HepG2 (cell line): ENCODE results near the gene GPAT3. TPM values are rescaled to one million over a fixed set of nuclear protein-coding genes. Genes with fewer than 3 reads are reported as not detected.

Source experiments
- ATAC-seq: fragments of 200-7000 bp; cut with Tn5 transposase; 3 replicates; pipeline ENCODE4 v1.9.1; 2020; ENCODE audit warnings: mild to moderate bottlenecking, moderate library complexity
- BruUV-seq: library from RNA; stranded (reverse); fragments of 400-500 nt; replicated peaks from 2 replicates; lab custom pipeline; 2021; lab: Mats Ljungman, UMichigan
- CTCF ChIA-PET: fragments of 300-600 bp; formaldehyde crosslinking; extraction: SDS; loops from one replicate; lab custom pipeline; 2021; ENCODE audit warnings: low total read pairs, inconsistent platforms, low intra/inter-chr PET ratio; lab: Yijun Ruan, JAX
- POLR2A ChIA-PET: fragments of 350-600 bp; sonication (Branson Sonifier 250); formaldehyde crosslinking; loops from one replicate; lab custom pipeline; 2020; ENCODE audit warnings: antibody characterized with exemption, inconsistent platforms; lab: Yijun Ruan, JAX
- DNase-seq: peaks from one replicate; pipeline ENCODE4 v3.0.0-alpha.2; 2015; ENCODE audit warnings: low spot score
- FAIRE-seq: peaks from 3 replicates; lab custom pipeline; 2011; peaks lifted over from hg19 to GRCh38; lab: Jason Lieb, UNC
- H2AFZ ChIP-seq: one replicate; pipeline ENCODE4 v1.6.1; 2011; ENCODE audit warnings: low read length, inconsistent platforms
- H3K27ac ChIP-seq: fragments of 300-600 bp; 3 replicates; pipeline ENCODE4 v1.8.0; 2011; ENCODE audit warnings: mixed run types, mild to moderate bottlenecking, mixed read lengths, low read length, inconsistent platforms; ENCODE audit not compliant: insufficient read depth; ENCODE audit errors: extremely low read length
- H3K27me3 ChIP-seq, 2 experiments: fragments of 200-600 bp in 1 of 2; 2 replicates in 1 of 2; 3 replicates in 1 of 2; pipeline versions ENCODE4 v1.6.0 to v1.8.0; 2011; ENCODE audit warnings: low read length in 2 of 2, mild to moderate bottlenecking in 2 of 2, moderate library complexity in 2 of 2, inconsistent platforms in 1 of 2; ENCODE audit not compliant: insufficient read depth in 2 of 2, control insufficient read depth in 1 of 2
- H3K36me3 ChIP-seq, 2 experiments: fragments of 200-600 bp in 1 of 2; replicated peaks in 1 of 2; 2 replicates in 1 of 2; 3 replicates in 1 of 2; pipeline versions ENCODE4 v1.5.1 to v1.8.0; 2011; ENCODE audit warnings: low read length in 2 of 2, inconsistent platforms in 1 of 2; ENCODE audit not compliant: insufficient read depth in 2 of 2, control insufficient read depth in 1 of 2
- H3K4me1 ChIP-seq: 2 replicates; pipeline ENCODE4 v1.5.1; 2012; ENCODE audit warnings: low read length, inconsistent platforms; ENCODE audit not compliant: insufficient read depth
- H3K4me2 ChIP-seq: 2 replicates; pipeline ENCODE4 v1.6.0; 2011; ENCODE audit warnings: low read depth, low read length, inconsistent platforms
- H3K4me3 ChIP-seq, 3 experiments: fragments of 200-600 bp in 1 of 3; sonication (generic), shearing (Covaris generic) in 1 of 3; replicated peaks in 1 of 3; 2 replicates each; pipeline ENCODE4 v1.5.1; 2011 to 2016; ENCODE audit warnings: low read length in 3 of 3, inconsistent platforms in 2 of 3, low read depth in 2 of 3, mild to moderate bottlenecking in 2 of 3, control low read depth in 1 of 3, mixed read lengths in 1 of 3; ENCODE audit not compliant: insufficient read depth in 1 of 3
- H3K79me2 ChIP-seq: one replicate; pipeline ENCODE4 v1.6.1; 2011; ENCODE audit warnings: low read length, inconsistent platforms; ENCODE audit not compliant: insufficient read depth
- H3K9ac ChIP-seq: 2 replicates; pipeline ENCODE4 v1.6.0; 2011; ENCODE audit warnings: mild to moderate bottlenecking, low read depth, low read length, inconsistent platforms; ENCODE audit not compliant: insufficient read depth
- H3K9me3 ChIP-seq: 2 replicates; pipeline ENCODE4 v1.5.1; 2012; ENCODE audit warnings: mild to moderate bottlenecking, low read length
- H4K20me1 ChIP-seq: 2 replicates; pipeline ENCODE4 v1.6.0; 2011; ENCODE audit warnings: inconsistent platforms, mild to moderate bottlenecking, low read length, moderate library complexity; ENCODE audit not compliant: insufficient read depth
- BRF2 ChIP-seq: sonication (generic); formaldehyde crosslinking; IDR thresholded peaks from 2 replicates; pipeline ENCODE4 v1.8.1; 2022; ENCODE audit warnings: mild to moderate bottlenecking, missing genetic modification reagents
- DR1 ChIP-seq: sonication (generic); formaldehyde crosslinking; IDR thresholded peaks from 2 replicates; pipeline ENCODE4 v1.8.0; 2021; ENCODE audit warnings: mild to moderate bottlenecking, missing genetic modification reagents, inconsistent platforms
- GPBP1L1 ChIP-seq: sonication (generic); formaldehyde crosslinking; IDR thresholded peaks from 2 replicates; pipeline ENCODE4 v1.5.0; 2020; ENCODE audit warnings: mild to moderate bottlenecking, missing genetic modification reagents
- HDAC2 ChIP-seq: sonication (generic); formaldehyde crosslinking; IDR thresholded peaks from 2 replicates; pipeline ENCODE4 v1.4.0; 2020; ENCODE audit warnings: missing genetic modification reagents
- IRF9 ChIP-seq: sonication (generic); formaldehyde crosslinking; IDR thresholded peaks from 2 replicates; pipeline ENCODE4 v1.8.0; 2022; ENCODE audit warnings: missing genetic modification reagents, mild to moderate bottlenecking, borderline replicate concordance
- KDM5B ChIP-seq: sonication (generic); formaldehyde crosslinking; IDR thresholded peaks from 2 replicates; pipeline ENCODE4 v1.4.0; 2020; ENCODE audit warnings: missing genetic modification reagents, mild to moderate bottlenecking, borderline replicate concordance
- MLLT10 ChIP-seq: sonication (generic); formaldehyde crosslinking; IDR thresholded peaks from 2 replicates; pipeline ENCODE4 v1.4.0; 2020; ENCODE audit warnings: missing genetic modification reagents
- TCF12 ChIP-seq, 2 experiments: fragments of 450-650 bp in 1 of 2; sonication (generic) in 1 of 2; formaldehyde crosslinking in 1 of 2; IDR thresholded peaks; 2 replicates each; pipeline versions ENCODE4 v1.6.1 to v1.8.0; 2017 to 2022; ENCODE audit warnings: antibody characterized with exemption in 1 of 2, mild to moderate bottlenecking in 1 of 2, missing genetic modification reagents in 1 of 2, moderate library complexity in 1 of 2
- ZC3H4 ChIP-seq: sonication (generic); formaldehyde crosslinking; IDR thresholded peaks from 2 replicates; pipeline ENCODE4 v1.4.0; 2020; ENCODE audit warnings: missing genetic modification reagents, borderline replicate concordance
- ZNF160 ChIP-seq: sonication (generic); formaldehyde crosslinking; IDR thresholded peaks from 2 replicates; pipeline ENCODE4 v1.8.0; 2022; ENCODE audit warnings: mild to moderate bottlenecking, inconsistent platforms, missing genetic modification reagents
- ZNF33B ChIP-seq: sonication (generic); formaldehyde crosslinking; IDR thresholded peaks from 2 replicates; pipeline ENCODE4 v1.5.1; 2020; ENCODE audit warnings: mild to moderate bottlenecking, missing genetic modification reagents
- ZNF879 ChIP-seq: sonication (generic); formaldehyde crosslinking; IDR thresholded peaks from 2 replicates; pipeline ENCODE4 v1.8.1; 2023; ENCODE audit warnings: missing genetic modification reagents
- WGBS: methylation state at CpG from one replicate; pipeline ENCODE4 v1.1.6; 2017; ENCODE audit warnings: low lambda C conversion rate; 5-methylcytosine and 5-hydroxymethylcytosine counted together
- in situ Hi-C: cut with HindIII; loops from 2 replicates; pipeline ENCODE4 v1.10.0; 2017; ENCODE audit warnings: low pct_unique_long_range_greater_than_20kb; ENCODE audit not compliant: extremely low pct_ligation_motif_present
- intact Hi-C: fragments of 100-400 bp; cut with micrococcal nuclease; formaldehyde crosslinking; loops from one replicate; pipeline ENCODE4 v1.10.0; 2022; ENCODE audit not compliant: unreplicated experiment
- polyA plus RNA-seq, 8 experiments: library from polyadenylated mRNA; depleted of rRNA in 3 of 8; stranded (reverse) in 7 of 8; unstranded in 1 of 8; fragments of >200 nt; fragmentation: Illumina TruSeq in 4 of 8; extraction: Trizol in 4 of 8; gene quantifications; 2 replicates each; pipeline versions ENCODE4 v1.2.1 to v1.2.3, GENCODE V29; 2011 to 2016; ENCODE audit warnings: low read depth in 4 of 8, missing spikeins in 1 of 8, mixed read lengths in 1 of 8; ENCODE audit not compliant: insufficient read depth in 1 of 8
- total RNA-seq, 5 experiments: library from RNA; depleted of rRNA; stranded (reverse); fragments of >200 nt; fragmentation: Illumina TruSeq; extraction: Trizol; gene quantifications; 2 replicates each; pipeline ENCODE4 v1.2.3, GENCODE V29; 2016; ENCODE audit warnings: low read depth in 1 of 5
- TF ChIP-seq, protein P1 (sequence below): sonication (generic); formaldehyde crosslinking; IDR thresholded peaks from 2 replicates; pipeline ENCODE4 v1.5.0; 2020; ENCODE audit warnings: missing genetic modification reagents, mild to moderate bottlenecking, borderline replicate concordance

GPAT3 gene
- total and polyA plus RNA-seq, 2 of the 13 experiments (the other 11 are each of a cell fraction or from before 2014, with no cell fraction given) = 2.4 to 2.6 TPM

DNA sequence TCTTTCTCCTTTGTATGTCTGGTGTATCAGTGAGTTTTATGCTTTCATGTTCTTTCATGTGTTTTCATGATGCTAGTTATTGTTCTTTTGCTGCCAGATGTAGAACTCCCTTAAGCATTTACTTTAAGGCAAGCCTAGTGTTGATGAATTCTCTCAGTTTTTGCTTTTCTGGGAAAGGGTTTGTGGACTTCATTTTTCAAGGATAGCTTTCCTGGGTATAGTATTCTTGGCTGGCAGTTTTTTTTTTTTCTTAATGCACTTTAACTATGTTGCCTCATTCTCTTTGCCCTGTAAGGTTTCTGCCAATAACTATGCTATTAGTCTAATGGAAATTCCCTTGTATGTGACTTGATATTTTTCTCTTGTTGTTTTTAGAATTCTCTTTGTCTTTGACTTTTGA, 77.1 kb downstream of the GPAT3 start (continued):
- no peak for TF ChIP-seq BRF2 (CRISPR knock-in tag)
- no peak for TF ChIP-seq DR1

- FAIRE-seq = no peak
- no TSS peak for BruUV-seq
- 60% methylated on average over 4 of the region's 4 CpGs for WGBS
Measured at GRCh38 chr4:83613994-83614393, 78.1 kb downstream of the GPAT3 start.

GRCh38 chr4:83616252-83616651, 80.3 kb downstream of the GPAT3 start:
- CTCF ChIA-PET = no interaction called here
- DNase-seq (no peak), FAIRE-seq (no peak), ATAC-seq (no peak)
- POLR2A ChIA-PET = no interaction called here
- intact Hi-C loops = no loop called here
- Histone ChIP-seq H2AFZ (no peak overlapping the region), H3K4me1 (peaks cover 21% of the 10 kb centered on the region), H3K9me3 (peaks cover 28% of the 10 kb centered on the region), H3K9ac (no peak overlapping the region), H3K27ac (no peak overlapping the region), H3K4me3 (no peak overlapping the region), H3K79me2 (no peaks in the 10 kb centered on the region), H3K27me3 (no peaks in the 10 kb centered on the region), H3K4me2 (no peak overlapping the region), H3K36me3 (no peaks in the 10 kb centered on the region), H4K20me1 (no peaks in the 10 kb centered on the region)
- BruUV-seq = no TSS peak
- WGBS = 42% methylated on average over 1 of the region's 1 CpG
- in situ Hi-C loops = no loop called here
- TF ChIP-seq TCF12 (IDR thresholded peaks at IDR 0.05) (no peak), TCF12 (CRISPR knock-in tag; IDR thresholded peaks at IDR 0.05) (no peak), MLLT10 (CRISPR knock-in tag) (no peak), IRF9 (no peak), GPBP1L1 (CRISPR knock-in tag) (no peak), ZC3H4 (CRISPR knock-in tag) (no peak), ZNF33B (CRISPR knock-in tag) (no peak), ZNF879 (no peak)
- TF ChIP-seq, protein P1, sequence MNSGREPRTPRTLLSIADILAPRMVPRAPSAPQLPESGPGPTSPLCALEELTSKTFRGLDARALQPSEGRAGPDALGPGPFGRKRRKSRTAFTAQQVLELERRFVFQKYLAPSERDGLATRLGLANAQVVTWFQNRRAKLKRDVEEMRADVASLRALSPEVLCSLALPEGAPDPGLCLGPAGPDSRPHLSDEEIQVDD (CRISPR knock-in tag) = no peak

More at GRCh38 chr4:83613994-83614393, 78.1 kb downstream of the GPAT3 start:
- Histone ChIP-seq H3K36me3 (no peaks in the 10 kb centered on the region), H4K20me1 (no peaks in the 10 kb centered on the region), H3K4me1 (peaks cover 12% of the 10 kb centered on the region), H3K27ac (no peak overlapping the region), H2AFZ (no peak overlapping the region), H3K4me3 (no peak overlapping the region), H3K9me3 (peaks cover 23% of the 10 kb centered on the region; the same call in 1 of the 2 replicates), H3K79me2 (no peaks in the 10 kb centered on the region), H3K4me2 (no peak overlapping the region), H3K9ac (no peak overlapping the region), H3K27me3 (no peaks in the 10 kb centered on the region)
- ChIA-PET CTCF (no interaction called here), POLR2A (no interaction called here)
- ATAC-seq (no peak), DNase-seq (no peak)
- in situ Hi-C loops (no loop called here), intact Hi-C loops (no loop called here)
- TF ChIP-seq KDM5B (CRISPR knock-in tag) = no peak
- TF ChIP-seq ZNF160 (CRISPR knock-in tag) = peak; percentile 78; the same call in 1 of the 2 replicates
- no peak for TF ChIP-seq HDAC2 (CRISPR knock-in tag)
